NCI-H1105 treated with DMSO at 0.1 percent for 48 hours (cell line): ENCODE data around the gene TRIM9.
"Not testable (repeated sequence)": the region's sequence is repeated elsewhere in the genome, so short reads cannot be mapped to it uniquely, and the experiment has no call there.

Experiments
- DNase-seq: peaks from one replicate; lab custom pipeline; 2025; lab: John Stamatoyannopoulos, UW

TRIM9 gene

GRCh38 chr14:50963919-50964318 is 131.0 kb downstream of the TRIM9 start:
- no peak for DNase-seq

- no peak for DNase-seq
Observed at GRCh38 chr14:50961605-50962221, 133.2 kb downstream of the TRIM9 start.

DNA sequence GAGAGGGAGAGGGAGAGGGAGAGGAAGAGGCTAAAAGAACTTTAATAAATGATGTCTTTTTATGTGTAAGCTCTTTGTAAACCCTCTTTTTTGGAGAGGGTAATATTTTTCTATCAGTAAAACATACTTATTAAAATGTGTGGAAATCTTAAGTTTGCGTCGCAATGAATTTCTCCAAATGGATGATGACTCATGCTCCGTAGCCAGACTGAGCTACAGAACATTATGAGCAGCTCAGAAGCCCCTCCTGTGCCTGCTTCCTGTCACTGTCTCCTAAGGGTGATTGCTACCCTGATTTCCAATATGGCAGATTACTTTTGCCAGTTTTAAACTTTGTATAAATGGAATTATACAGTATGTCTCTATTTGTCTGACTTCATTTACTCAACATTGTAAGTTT is 137.6 kb downstream of the TRIM9 start:
- DNase-seq = no peak

- not testable (repeated sequence) for DNase-seq
Observed at GRCh38 chr14:50956421-50956820, 138.5 kb downstream of the TRIM9 start.

- DNase-seq = peak; percentile 42
Observed at GRCh38 chr14:50955373-50956043, 139.4 kb downstream of the TRIM9 start.

GRCh38 chr14:50954811-50955372 is 140.0 kb downstream of the TRIM9 start:
- peak; percentile 47 for DNase-seq

GRCh38 chr14:50953502-50953901 is 141.4 kb downstream of the TRIM9 start:
- no peak for DNase-seq

DNA sequence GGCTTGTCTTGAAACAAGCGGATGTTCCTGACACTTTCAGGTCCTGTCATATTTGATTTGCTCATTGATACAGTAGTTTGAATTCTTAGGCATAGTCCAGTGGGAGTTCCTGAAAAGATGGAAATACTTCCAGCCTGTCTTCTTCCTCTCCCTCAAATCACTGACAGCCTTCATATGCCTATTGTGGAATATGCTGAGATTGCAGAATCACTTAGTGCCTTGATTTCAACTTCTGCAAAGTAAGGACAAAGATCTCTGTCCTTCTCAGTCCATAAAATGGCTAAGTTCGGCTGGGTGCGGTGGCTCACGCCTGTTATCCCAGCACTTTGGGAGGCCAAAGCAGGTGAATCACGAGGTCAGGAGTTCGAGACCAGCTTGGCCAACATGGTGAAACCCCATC is 143.9 kb downstream of the TRIM9 start:
- no peak for DNase-seq

- DNase-seq = no peak
Observed at GRCh38 chr14:50948205-50948604, 146.7 kb downstream of the TRIM9 start.

DNA sequence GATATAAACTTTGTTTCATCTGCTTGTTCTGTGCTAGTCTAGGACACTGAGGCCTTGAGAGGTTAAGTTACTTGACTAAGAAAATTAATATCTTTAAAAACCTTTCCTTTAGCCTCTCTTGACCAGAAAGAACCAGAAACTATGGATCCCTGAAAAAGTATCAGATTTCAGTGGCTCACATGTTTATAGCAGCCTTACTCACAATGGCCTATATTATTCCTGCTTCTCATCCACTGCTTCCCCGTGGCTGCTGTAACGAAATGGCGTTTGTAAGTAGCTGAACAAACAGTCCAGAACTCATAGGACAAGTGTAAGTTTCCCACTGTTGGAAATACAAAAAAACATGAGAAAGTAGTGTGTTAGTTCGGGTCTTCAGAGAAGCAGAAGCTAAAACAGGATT is 147.5 kb downstream of the TRIM9 start:
- no peak for DNase-seq

GRCh38 chr14:50946234-50946935 is 148.5 kb downstream of the TRIM9 start:
- DNase-seq = no peak

GRCh38 chr14:50944647-50945413 is 150.1 kb downstream of the TRIM9 start:
- peak; percentile 83 for DNase-seq

GRCh38 chr14:50943943-50944646 is 150.8 kb downstream of the TRIM9 start, which contains the start of gene PYGL:
TSS of gene PYGL (minus strand) at chr14:50944483. CDS start at chr14:50944403, 80 bp downstream.
- no peak for DNase-seq

- no peak for DNase-seq
Observed at GRCh38 chr14:50943261-50943942, 151.5 kb downstream of the TRIM9 start.

GRCh38 chr14:50941638-50942037 is 153.3 kb downstream of the TRIM9 start:
- not testable (repeated sequence) for DNase-seq

DNA sequence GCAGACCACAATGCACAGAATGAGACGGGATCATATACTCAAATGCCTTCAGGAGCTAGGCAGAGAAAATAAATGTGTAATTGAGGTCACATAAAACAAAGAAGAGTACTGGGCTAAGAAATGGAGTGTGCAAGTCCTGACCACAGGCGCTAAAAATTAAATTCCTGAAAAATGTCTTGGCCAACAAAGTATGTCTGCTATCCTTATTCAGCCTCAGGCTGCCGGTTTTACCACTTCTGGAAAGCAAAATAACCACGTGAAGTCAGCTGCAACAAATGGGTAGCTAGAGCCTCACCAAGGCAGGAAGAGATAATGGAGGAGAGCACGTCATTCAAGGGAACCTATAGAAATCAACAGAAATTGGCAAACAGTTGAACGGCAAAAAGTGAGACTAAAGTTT is 153.8 kb downstream of the TRIM9 start:
- no peak for DNase-seq

DNA sequence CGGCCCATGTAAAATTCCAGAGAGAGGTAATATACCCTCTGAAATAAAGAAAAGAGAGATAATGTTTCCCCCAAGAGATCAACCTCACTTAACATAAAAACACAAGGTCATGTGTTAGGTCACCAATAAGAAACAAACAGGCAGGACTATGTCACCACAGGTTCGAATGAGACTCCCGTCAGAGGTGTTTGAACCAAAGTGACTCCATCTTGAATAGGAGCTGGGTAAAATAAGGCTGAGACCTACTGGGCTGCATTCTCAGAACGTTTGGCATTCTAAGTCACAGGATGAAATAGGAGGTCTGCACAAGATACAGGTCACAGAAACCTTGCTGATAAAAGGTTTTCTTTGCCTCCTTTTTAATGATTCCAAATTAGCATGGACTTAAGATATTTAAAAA is 157.1 kb downstream of the TRIM9 start:
- DNase-seq = no peak

GRCh38 chr14:50937325-50937724 is 157.6 kb downstream of the TRIM9 start:
- no peak for DNase-seq

GRCh38 chr14:50936882-50937281 is 158.0 kb downstream of the TRIM9 start:
- DNase-seq = no peak

- DNase-seq = no peak
Observed at GRCh38 chr14:50936016-50936340, 158.9 kb downstream of the TRIM9 start.
